GM19397 (cell line): ENCODE measurements around the gene AP3S2.
"Not testable (repeated sequence)": the region's sequence is repeated elsewhere in the genome, so short reads cannot be mapped to it uniquely, and the experiment has no call there.

ENCODE experiments used
- ATAC-seq: cut with Tn5 transposase; IDR thresholded peaks from one replicate; pipeline ENCODE4 v1.9.1; 2021; ENCODE audit warnings: mild to moderate bottlenecking, moderate library complexity; ENCODE audit not compliant: unreplicated experiment

AP3S2 gene

GRCh38 chr15:89836267-89837133, 57.3 kb downstream of the AP3S2 start:
- no peak for ATAC-seq

DNA sequence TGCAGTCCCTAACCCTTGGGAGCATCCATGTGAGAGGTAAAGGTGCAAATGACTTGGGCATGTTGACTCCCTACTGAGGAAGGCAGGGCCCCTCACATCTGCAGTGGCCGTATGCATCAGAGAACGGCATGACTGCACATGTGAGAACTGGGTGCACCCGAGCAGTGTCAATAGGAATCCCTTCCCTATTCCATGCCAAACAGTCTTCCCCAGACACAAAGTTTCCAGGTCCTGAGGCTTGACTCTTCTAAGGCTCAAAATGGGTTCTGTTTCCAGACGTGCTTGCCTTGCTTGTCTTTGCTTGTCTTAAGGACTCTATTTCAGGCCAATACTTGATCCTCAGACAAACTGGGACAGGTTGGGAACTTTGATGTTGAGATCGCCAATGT, 58.6 kb downstream of the AP3S2 start:
- ATAC-seq = no peak

DNA sequence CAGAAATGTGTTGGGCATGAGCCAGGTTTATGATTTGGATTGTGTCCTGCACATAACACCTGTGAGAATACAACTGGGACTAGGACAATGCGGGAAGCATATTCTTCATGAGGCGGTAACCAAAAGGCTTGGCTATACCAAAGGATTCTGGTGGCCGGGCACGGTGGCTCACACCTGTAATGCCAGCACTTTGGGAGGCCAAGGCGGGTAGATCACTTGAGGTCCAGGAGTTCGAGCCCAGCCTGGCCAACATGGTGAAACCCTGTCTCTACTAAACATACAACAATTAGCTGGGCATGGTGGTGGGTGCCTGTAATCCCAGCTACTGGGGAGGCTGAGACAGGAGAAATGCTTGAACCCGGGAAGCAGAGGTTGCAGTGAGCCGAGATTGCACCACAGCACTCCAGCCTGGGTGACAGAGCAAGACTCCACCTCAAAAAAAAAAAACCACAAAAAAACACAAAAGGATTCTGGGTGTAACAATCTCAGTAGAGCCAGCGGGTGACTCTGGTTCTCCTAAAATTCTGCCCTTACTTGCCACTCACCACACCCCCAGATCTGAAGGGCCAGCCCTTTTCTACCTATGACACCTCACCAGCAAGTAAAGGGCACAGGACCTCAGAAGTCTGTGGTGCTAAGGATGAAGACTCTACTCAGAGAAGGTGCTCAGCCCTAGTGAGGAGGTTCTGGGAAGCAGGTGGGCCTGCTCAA, 59.2 kb downstream of the AP3S2 start:
- not testable (repeated sequence) for ATAC-seq

- no peak for ATAC-seq
These were observed 59.8 kb downstream of the AP3S2 start for GRCh38 chr15:89833966-89834365.

GRCh38 chr15:89830639-89831038, 63.2 kb downstream of the AP3S2 start:
- no peak for ATAC-seq

DNA sequence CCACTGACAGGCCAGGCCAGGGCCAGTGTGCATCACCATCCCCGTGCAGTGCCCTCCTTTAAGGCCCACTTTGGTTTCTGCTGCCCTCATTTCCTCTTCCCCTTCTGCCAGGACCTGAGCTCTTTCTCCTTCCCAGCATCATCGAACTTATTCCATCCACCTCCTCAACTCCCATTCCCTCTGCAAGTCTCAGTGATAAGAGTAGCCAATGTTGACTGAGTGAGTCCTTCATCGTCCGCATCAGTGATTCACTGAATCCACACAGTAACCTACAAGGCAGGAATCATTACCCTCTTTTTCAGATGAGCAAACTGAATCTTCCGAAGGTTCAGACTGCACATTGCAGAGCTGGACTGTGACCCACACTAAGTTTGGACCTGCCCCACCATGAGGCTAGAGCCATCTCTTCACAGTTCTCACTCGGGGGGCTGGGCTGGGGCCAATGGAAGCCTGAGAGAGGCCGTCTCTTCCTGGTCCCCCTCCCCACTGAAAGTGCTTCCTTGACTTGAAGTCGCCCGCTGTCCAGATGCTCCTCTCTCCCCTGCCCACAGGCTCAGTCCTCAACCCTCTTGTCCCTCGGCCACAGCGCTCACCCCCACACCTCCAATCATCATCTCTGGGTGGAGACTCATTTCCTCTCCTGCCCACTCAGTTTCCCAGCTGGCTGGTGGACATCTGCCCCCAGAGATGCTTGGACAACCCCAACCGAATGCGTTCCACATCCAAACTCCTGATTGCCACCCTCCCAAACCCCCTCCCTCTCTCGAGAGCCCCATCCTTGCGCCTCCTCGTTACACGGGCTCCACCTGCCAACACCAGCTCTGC, 64.0 kb downstream of the AP3S2 start:
- no peak for ATAC-seq

DNA sequence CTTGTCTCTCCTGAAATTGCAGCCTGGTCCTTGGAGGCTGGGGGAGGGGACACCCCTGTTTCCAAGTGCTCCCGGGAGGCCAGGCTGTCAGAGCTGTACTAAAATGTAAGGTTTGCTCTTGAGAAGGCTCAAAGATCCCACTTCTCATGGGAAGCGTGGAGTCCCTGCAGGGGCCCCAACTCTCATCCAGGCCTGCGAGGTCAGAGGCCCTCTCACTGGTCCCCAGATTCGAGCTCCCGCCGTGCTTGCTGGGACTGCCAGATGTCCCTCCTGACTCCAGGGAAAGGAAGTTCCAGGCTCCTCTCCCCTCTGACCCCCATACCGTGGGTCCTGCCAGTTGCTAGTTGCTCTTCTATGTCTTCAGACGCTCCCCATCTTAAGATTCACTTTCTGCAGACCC, 64.6 kb downstream of the AP3S2 start:
- ATAC-seq = no peak

DNA sequence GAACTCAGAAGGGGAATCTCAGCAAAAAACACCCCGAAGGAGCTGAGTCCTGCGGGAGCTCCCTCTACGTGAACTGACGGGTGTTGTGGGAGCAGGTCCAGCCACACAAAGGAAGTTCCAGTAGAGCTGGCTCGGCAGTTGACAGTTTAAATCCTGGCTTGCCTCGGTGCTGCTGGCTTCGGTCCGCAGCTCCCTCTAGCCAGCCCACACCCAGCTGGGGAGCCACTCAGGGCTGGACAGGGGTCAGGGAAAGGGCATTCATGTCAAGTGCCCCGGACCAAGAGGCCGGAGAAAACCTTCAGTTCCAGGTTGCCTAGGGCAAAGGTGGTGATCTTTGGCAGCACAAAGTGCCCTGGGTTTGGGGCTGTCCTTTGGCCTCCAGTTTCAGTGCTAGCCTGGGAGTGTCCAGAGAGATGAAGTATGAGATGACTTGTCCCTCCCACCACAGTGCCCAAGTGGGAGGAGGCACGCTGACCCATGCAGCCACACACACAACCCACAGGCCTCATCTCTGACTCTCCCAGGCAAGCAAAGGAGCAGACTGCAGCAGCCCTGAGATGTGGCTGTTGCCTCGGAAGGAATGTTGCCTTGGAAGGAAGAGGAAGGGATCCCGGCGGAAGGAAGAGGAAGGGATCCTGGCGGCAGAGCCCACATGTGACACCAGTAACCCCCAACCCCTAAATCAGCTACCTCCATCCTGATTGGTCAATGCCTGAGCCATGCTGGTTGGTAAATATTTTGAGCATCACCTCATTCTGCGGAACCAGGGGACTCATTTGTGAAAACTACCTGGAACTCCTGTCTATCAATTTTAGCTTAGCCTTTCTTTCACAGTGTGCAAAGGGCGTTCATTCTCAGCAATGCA, 65.3 kb downstream of the AP3S2 start:
- ATAC-seq = no peak

DNA sequence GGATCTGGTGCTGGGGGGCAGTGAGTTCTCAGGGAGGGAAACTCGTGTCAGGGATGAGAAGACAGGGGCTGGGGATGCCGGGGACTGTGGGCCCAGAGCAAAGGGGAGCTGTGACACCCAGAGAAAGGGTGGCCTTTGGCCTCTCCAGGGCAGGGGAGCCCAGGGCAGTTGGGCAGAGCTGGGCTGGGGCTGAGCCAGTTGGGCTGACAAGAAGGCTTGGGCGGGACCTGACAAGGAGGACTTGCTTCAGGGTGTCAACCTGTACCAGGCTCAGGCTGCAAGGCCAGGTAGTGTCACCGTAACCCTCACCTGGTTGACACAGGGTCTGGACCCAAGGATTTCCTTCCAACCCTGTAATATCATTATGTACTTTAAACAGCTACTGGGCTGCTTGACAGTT, 66.0 kb downstream of the AP3S2 start:
- ATAC-seq = no peak

- no peak for ATAC-seq
These were observed 66.8 kb downstream of the AP3S2 start for GRCh38 chr15:89826671-89827655.

DNA sequence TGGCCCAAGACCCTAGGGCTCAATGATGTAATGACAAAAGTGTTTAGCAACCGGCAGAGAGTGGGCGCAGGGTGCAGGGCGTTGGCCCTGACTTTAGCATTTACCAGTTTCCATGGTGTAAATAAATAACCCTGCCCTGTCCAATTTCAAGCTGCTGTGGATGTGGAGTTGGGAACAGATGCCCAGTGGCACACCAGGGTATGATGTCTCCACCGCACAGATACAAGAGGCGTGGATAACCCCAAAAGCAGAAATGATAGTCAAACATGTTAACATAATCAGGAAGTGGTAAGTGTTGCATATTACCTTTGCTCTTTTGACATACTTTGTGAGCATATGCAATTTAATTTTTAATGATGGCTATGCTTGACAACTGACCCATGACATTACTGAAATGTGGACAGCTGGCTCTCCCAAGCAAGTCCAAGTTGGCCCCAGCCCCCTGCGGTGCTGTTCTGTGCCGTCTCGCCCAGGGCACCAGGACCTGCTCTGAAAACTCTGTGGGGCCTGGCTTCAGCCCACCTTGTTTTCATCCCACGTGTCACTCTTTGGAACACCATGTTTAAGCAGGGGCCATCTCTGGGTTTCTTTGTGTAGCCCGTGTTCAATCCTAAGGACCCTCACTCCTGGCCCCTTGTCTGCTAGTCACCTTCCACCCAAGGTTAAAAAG, 68.4 kb downstream of the AP3S2 start:
- no peak for ATAC-seq

- ATAC-seq = no peak
These were observed 69.3 kb downstream of the AP3S2 start for GRCh38 chr15:89824607-89824867.

- no peak for ATAC-seq
These were observed 69.8 kb downstream of the AP3S2 start for GRCh38 chr15:89823836-89824606.

GRCh38 chr15:89822951-89823711, 70.7 kb downstream of the AP3S2 start:
- no peak for ATAC-seq

DNA sequence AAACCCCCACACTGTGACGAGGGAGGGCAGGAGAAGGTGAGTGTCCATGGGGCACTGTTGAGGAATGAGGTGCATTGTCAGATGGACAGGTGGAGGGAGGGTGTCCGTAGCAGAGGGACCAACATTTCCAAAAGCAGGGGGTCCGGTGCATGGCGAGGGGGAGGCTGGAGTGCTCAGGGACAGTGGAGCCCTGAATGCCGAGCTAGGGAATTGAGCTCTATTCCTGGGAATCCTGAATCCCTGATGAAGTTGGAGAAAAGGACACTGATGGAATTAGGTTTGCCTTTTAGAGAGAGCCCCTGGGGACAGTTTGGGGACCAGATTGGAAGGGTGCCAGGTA, 71.2 kb downstream of the AP3S2 start:
- ATAC-seq = no peak

DNA sequence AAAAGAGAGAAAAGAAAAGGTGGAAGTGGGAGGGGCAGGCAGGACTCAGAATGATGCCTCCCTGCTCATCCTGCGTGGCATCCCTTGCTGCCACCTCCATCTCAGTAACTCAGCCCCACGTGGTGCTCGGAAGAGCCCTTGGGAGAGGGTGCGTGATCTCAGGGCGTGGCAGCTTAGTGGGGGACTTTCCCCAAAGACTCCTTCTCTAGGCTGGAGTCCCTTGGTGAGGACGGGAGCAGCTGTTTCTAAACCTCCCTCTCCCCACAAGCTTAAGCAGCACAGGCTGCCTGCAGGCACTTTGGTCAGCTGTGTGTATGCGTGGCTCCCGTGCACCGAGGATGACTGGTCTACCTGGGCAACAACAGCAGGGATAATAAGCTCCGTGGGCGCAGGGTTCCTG, 71.8 kb downstream of the AP3S2 start:
- ATAC-seq = no peak

- ATAC-seq = no peak
These were observed 72.9 kb downstream of the AP3S2 start for GRCh38 chr15:89820666-89821611.
